Peyer's patch (tissue), 4 donors: ENCODE results near the gene SHISA9. TPM values are rescaled to one million over a fixed set of nuclear protein-coding genes. Genes with fewer than 3 reads are reported as not detected.

ENCODE experiments used
- DNase-seq, 3 donors: peaks; one replicate each; pipeline ENCODE4 v3.0.0-alpha.2; 2017 to 2019
- H3K27ac ChIP-seq, 4 donors: fragments of 200-600 bp; sonication (generic); one replicate each; pipeline ENCODE4 v1.5.1; 2016 to 2019
- H3K27me3 ChIP-seq, 2 donors: fragments of 200-600 bp; sonication (generic); one replicate each; pipeline ENCODE4 v1.5.1; 2019
- H3K36me3 ChIP-seq, 3 donors: fragments of 200-600 bp; sonication (generic); one replicate each; pipeline ENCODE4 v1.5.1; 2016 to 2019
- H3K4me1 ChIP-seq, 4 donors: fragments of 200-600 bp; sonication (generic); one replicate each; pipeline ENCODE4 v1.5.1; 2016 to 2019
- H3K4me3 ChIP-seq, 4 donors: fragments of 200-600 bp; sonication (generic); 1 replicate in 3 of 4; 2 replicates in 1 of 4; pipeline ENCODE4 v1.5.1; 2016 to 2019; ENCODE audit warnings: mild to moderate bottlenecking in 1 of 4
- H3K9me3 ChIP-seq, 4 donors: fragments of 200-600 bp; sonication (generic); one replicate each; pipeline ENCODE4 v1.5.1; 2016 to 2019; ENCODE audit warnings: mild to moderate bottlenecking in 1 of 4
- POLR2A ChIP-seq, 2 donors: fragments of 450-650 bp; IDR thresholded peaks; one replicate each; pipeline ENCODE4 v1.5.1; 2017; ENCODE audit warnings: antibody characterized with exemption in 2 of 2, mild to moderate bottlenecking in 2 of 2, moderate library complexity in 2 of 2
- total RNA-seq, 4 donors: library from RNA; depleted of rRNA; stranded (reverse); fragments of >200 nt; gene quantifications; one replicate each; pipeline ENCODE4 v1.1.0, GENCODE V29; 2016
- TF ChIP-seq, protein P1 (sequence below), 6 experiments: fragments of 450-650 bp in 4 of 6; fragments of 200-600 bp in 2 of 6; sonication (generic) in 1 of 6; IDR thresholded peaks; one replicate each; pipeline ENCODE4 v1.5.1; 2017 to 2019; ENCODE audit warnings: antibody characterized with exemption in 6 of 6, mild to moderate bottlenecking in 3 of 6, moderate library complexity in 1 of 6

Gene SHISA9
- total RNA-seq, 4 donors from 2014 or later = 0.66 TPM; not detected in 3

DNA sequence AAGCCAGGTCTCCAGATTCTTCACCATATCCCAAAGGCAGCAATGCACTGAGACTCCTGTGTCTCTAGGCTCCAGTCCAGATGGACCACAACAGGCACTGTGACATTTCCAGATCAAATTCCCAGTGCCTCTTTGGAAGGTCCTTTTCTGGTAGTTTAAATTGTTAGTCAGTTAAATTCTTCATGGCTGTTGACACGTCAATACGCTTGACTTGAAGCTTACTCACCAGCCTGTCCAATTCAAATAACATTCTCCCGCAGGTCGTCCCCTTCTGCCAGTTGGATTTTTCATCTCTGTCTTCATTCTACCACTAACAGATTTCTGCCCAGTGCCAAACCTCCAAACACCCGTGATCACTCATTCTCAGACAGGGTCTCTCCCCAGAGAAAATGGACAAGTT is 86.7 kb downstream of the SHISA9 start:
- DNase-seq = no peak
- H3K9me3 ChIP-seq = no peaks in the 10 kb centered on the region
- no peak overlapping the region for H3K27ac ChIP-seq
- no peaks in the 10 kb centered on the region for H3K4me1 ChIP-seq
- no peaks in the 10 kb centered on the region for H3K36me3 ChIP-seq
- H3K4me3 ChIP-seq = no peak overlapping the region
- TF ChIP-seq, protein P1, sequence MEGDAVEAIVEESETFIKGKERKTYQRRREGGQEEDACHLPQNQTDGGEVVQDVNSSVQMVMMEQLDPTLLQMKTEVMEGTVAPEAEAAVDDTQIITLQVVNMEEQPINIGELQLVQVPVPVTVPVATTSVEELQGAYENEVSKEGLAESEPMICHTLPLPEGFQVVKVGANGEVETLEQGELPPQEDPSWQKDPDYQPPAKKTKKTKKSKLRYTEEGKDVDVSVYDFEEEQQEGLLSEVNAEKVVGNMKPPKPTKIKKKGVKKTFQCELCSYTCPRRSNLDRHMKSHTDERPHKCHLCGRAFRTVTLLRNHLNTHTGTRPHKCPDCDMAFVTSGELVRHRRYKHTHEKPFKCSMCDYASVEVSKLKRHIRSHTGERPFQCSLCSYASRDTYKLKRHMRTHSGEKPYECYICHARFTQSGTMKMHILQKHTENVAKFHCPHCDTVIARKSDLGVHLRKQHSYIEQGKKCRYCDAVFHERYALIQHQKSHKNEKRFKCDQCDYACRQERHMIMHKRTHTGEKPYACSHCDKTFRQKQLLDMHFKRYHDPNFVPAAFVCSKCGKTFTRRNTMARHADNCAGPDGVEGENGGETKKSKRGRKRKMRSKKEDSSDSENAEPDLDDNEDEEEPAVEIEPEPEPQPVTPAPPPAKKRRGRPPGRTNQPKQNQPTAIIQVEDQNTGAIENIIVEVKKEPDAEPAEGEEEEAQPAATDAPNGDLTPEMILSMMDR (IDR thresholded peaks at IDR 0.05) = no peak
- TF ChIP-seq POLR2A (IDR thresholded peaks at IDR 0.05) = no peak
- no peaks in the 10 kb centered on the region for H3K27me3 ChIP-seq

DNA sequence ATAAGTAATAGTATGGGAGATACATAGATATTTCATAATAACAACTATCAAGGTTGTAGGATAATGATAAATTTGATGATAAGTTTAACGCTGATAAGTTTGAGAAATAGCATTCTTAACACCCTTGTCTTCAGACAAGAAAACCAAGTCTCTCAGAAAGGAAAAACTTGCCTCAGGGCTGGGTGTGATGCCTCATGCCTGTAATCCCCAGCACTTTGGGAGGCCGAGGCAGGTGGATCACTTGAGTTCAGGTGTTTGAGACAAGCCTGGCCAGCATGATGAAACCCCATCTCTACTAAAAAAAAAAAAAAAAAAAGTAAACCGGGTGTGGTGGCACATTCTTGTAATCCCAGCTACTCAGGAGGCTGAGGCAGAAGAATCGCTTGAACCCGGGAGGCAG is 90.7 kb downstream of the SHISA9 start:
- TF ChIP-seq POLR2A (IDR thresholded peaks at IDR 0.05) = no peak
- TF ChIP-seq, protein P1 (IDR thresholded peaks at IDR 0.05) = no peak
- Histone ChIP-seq H3K27me3 (no peaks in the 10 kb centered on the region), H3K27ac (no peak overlapping the region), H3K36me3 (no peaks in the 10 kb centered on the region), H3K4me3 (no peak overlapping the region), H3K9me3 (no peaks in the 10 kb centered on the region), H3K4me1 (no peaks in the 10 kb centered on the region)
- DNase-seq = no peak

DNA sequence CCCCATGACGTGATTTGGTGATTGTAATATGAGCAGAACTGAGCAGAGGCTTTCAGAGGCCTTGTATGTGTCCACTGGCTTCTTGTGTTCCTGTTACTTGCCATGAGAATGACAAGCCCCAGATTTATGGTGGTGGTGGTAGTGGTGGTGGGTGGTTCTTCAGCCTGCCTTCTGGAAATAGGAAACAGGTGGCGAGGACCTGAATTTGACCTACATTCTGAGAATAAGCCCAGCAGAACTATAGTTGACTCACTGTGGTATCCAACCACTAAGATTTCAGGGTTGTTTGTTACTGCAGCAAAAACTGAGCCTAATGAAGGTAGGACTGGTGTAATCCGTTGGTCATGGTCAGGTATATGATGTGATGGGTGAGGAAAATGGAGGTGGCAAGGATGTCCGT is 93.0 kb downstream of the SHISA9 start:
- DNase-seq = no peak
- no peaks in the 10 kb centered on the region for H3K27me3 ChIP-seq
- H3K4me1 ChIP-seq = no peaks in the 10 kb centered on the region
- no peak overlapping the region for H3K4me3 ChIP-seq
- TF ChIP-seq, protein P1 (IDR thresholded peaks at IDR 0.05) = no peak
- no peak for TF ChIP-seq POLR2A (IDR thresholded peaks at IDR 0.05)
- H3K36me3 ChIP-seq = no peaks in the 10 kb centered on the region
- no peaks in the 10 kb centered on the region for H3K9me3 ChIP-seq
- H3K27ac ChIP-seq = no peak overlapping the region

DNA sequence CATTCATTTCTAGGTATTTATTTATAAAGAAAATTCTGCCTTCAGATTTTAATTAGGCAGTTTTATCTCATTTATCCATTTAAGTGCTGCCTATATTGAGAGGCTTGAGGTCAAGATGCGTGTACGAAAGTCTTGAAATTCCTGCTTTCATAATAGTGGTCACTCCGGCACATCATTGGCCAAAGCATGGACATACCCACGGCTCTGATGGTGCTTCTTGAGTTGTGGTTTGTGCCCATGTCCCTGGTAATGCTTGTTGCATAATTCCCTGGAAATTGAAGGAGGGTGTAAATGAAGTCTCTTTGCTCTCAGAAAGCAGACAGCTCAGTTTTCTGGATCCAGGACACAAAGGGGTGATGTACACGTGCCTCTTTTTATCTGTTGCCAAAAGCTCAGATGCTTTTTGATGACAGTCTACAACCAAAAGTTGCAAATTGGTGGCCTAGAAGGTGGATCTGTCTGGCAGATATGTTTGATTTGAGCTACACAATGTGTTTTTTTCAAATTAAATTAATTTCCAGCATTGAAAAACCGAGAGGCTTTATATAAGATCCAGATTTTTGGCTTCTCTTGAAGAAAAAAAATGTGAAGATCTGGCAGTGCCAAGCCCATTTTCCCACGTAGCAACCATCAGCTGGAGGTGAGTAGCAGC is 94.4 kb downstream of the SHISA9 start:
- Histone ChIP-seq H3K27ac (no peak overlapping the region), H3K9me3 (no peaks in the 10 kb centered on the region), H3K36me3 (no peaks in the 10 kb centered on the region), H3K27me3 (no peaks in the 10 kb centered on the region), H3K4me3 (no peak overlapping the region), H3K4me1 (no peaks in the 10 kb centered on the region)
- TF ChIP-seq POLR2A (IDR thresholded peaks at IDR 0.05) = no peak
- TF ChIP-seq, protein P1 (IDR thresholded peaks at IDR 0.05) = no peak
- DNase-seq = no peak

DNA sequence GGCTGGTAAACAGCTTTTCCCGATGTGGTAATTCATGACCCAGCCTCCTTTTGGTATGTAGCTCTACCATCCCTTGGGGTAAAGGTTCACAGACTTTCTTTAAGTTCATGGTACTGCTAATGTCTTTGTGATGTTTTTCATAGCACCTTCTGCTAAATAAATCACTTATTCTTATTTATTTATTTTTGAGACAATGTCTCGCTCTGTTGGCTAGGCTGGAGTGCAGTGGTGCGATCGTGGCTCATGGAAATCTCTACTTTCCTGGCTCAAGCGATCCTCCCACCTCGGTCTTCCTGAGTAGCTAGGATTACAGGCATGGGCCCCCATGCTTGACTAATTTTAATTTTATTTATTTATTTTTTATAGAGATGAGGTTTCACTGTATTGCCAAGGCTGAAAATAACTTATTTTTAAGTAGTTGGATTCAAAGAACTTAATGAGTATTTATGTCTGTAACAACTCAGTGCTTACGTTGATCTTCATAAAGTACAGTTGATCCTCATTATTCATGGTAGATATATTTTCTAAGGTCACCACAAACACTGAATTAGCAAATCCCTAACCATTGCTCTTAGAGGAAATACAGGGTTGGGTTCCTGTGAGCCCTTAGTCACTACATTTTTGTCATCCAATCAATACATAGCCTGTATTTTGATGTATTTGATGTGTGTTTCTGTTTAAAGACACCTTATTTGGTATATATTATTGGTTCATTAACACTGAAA is 97.1 kb downstream of the SHISA9 start:
- Histone ChIP-seq H3K4me1 (no peaks in the 10 kb centered on the region), H3K4me3 (no peak overlapping the region), H3K36me3 (no peaks in the 10 kb centered on the region), H3K9me3 (no peaks in the 10 kb centered on the region), H3K27me3 (no peaks in the 10 kb centered on the region), H3K27ac (no peak overlapping the region)
- TF ChIP-seq, protein P1 (IDR thresholded peaks at IDR 0.05) = no peak
- TF ChIP-seq POLR2A (IDR thresholded peaks at IDR 0.05) = no peak
- DNase-seq = no peak
